M059J (cell line): Measurements from ENCODE around the gene TMEM208. TPM values are rescaled to one million over a fixed set of nuclear protein-coding genes. Genes with fewer than 3 reads are reported as not detected.

ENCODE experiments used
- DNase-seq: peaks from one replicate; pipeline ENCODE4 v3.0.0-alpha.2; 2012; ENCODE audit warnings: low read depth
- total RNA-seq: library from RNA; depleted of rRNA; stranded (reverse); fragments of >200 nt; shearing (Covaris generic); gene quantifications from 2 replicates; pipeline ENCODE4 v1.2.3, GENCODE V29; 2014; rRNA removed

The TMEM208 gene
- total RNA-seq, 1 experiment from 2014 or later: 44.2 TPM

DNA sequence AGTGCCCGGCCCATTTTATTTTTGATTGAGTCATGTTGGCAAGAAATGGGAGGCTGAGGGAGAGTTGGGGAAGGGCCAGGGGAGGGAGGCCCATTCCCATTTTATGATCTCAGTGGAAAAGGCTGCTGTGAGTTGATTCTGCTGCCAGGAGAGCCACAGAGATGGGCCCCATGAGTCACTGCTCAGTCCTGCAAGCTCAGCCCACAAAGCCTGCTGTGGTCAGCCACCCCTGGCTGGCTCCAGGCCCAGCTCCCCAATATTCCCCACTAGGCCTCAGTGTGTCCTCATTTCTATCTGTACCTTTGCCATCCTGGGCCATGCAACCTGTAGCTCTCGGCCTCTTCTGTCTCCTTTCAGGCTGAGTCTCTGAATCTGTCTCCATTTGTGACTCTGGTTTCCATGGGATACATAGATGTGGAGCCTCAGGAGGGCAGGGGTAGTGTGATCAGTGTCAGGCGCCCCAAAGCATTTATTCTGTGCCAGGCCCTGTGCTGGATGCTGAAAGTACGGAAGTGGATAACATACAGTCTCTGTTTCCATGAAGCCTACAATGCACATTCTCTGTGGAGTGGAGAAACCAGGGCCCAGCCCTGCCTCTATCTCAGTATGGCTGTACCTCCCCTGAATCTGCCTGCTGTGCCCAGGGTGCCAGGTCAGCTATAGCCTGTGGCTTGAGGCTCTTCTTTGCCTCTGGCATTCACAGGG is 50.5 kb downstream of the TMEM208 start:
- DNase-seq: peak; percentile 99

DNA sequence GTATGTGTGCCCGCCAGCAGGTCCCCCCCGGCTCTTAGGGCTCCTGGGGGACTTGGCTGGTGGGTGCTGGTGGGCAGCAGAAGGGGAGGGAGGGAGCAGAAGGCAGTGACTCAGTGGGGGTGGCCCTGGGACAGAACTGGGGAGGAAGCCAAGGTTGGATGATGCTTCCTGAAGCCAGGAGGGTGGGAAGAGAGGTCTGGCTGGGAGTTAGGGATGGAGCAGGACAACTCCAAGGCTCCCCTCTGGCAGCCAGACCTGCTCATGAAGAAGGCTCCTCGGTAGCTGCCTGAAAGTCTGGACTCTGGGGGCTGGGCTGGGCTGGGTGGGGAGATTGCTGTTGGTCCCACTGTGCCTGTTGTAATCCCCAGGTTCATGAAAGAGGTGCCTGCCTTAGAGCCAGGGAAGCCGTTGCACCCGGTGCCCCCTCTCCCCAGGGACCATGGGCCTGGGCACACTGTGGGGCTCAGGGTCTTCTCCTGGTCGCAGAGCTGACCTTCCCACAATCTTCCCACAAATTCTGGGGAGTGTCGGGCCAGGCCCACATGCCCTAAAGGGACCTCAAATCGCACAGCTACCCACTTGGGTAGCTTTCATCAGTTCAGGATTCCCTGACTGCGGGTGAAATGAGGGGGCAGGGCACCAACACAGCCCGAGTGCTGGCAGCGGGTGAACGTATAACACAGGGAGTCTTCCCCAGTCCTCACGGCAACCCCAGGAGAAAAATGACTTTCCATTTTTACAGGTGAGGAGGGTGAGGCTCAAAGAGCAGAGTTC is 51.3 kb downstream of the TMEM208 start:
- DNase-seq: peak; percentile 87

Other genes starting within 250 kb of the TMEM208 start
- gene CES4A, start 238.5 kb upstream of the TMEM208 start, total RNA-seq: not detected in 2 replicates
- gene CBFB, start 198.0 kb upstream of the TMEM208 start, total RNA-seq: 86.5 and 111 TPM in 2 replicates
- 16.0 and 18.7 TPM in 2 replicates for gene PHAF1, start 117.2 kb upstream of the TMEM208 start, total RNA-seq
- 43.9 and 82.1 TPM in 2 replicates for gene B3GNT9, start 76.1 kb upstream of the TMEM208 start, total RNA-seq
- 33.3 and 44.0 TPM in 2 replicates for gene TRADD, start 67.2 kb upstream of the TMEM208 start, total RNA-seq
- gene FBXL8, start 67.2 kb upstream of the TMEM208 start, total RNA-seq: 6.2 and 8.6 TPM in 2 replicates
- gene HSF4, start 62.4 kb upstream of the TMEM208 start, total RNA-seq: 0.49 and 4.1 TPM in 2 replicates
- 29.1 and 58.9 TPM in 2 replicates for gene NOL3, start 56.6 kb upstream of the TMEM208 start, total RNA-seq
- 7.7 and 13.7 TPM in 2 replicates for gene MATCAP1, start 43.2 kb upstream of the TMEM208 start, total RNA-seq
- gene EXOC3L1, start 37.0 kb upstream of the TMEM208 start, total RNA-seq: 0.54 and 1.4 TPM in 2 replicates
- 95.7 and 106 TPM in 2 replicates for gene E2F4, start 35.0 kb upstream of the TMEM208 start, total RNA-seq
- 0.62 and 1.2 TPM in 2 replicates for gene ELMO3, start 28.0 kb upstream of the TMEM208 start, total RNA-seq
- gene FHOD1, start 20.4 kb downstream of the TMEM208 start, total RNA-seq: 11.8 and 26.0 TPM in 2 replicates
- 0.62 and 1.3 TPM in 2 replicates for gene SLC9A5, start 21.8 kb downstream of the TMEM208 start, total RNA-seq
- gene PLEKHG4, start 52.4 kb downstream of the TMEM208 start, total RNA-seq: 2.2 and 2.5 TPM in 2 replicates
- 0.84 and 1.6 TPM in 2 replicates for gene KCTD19, start 99.6 kb downstream of the TMEM208 start, total RNA-seq
- 0.34 and 0.99 TPM in 2 replicates for gene LRRC36, start 99.7 kb downstream of the TMEM208 start, total RNA-seq
- 0.47 and 0.69 TPM in 2 replicates for gene TPPP3, start 166.4 kb downstream of the TMEM208 start, total RNA-seq
- gene ZDHHC1, start 189.3 kb downstream of the TMEM208 start, total RNA-seq: 2.0 and 2.3 TPM in 2 replicates
- gene HSD11B2, start 204.0 kb downstream of the TMEM208 start, total RNA-seq: 0.25 and 0.30 TPM in 2 replicates